Measurements from ENCODE around the gene CASS4. TPM values are rescaled to one million over a fixed set of nuclear protein-coding genes. Genes with fewer than 3 reads are reported as not detected.

Gene CASS4
- total RNA-seq, 6 experiments from 2014 or later, result 0.66 to 2.1 (median 0.83) TPM

DNA sequence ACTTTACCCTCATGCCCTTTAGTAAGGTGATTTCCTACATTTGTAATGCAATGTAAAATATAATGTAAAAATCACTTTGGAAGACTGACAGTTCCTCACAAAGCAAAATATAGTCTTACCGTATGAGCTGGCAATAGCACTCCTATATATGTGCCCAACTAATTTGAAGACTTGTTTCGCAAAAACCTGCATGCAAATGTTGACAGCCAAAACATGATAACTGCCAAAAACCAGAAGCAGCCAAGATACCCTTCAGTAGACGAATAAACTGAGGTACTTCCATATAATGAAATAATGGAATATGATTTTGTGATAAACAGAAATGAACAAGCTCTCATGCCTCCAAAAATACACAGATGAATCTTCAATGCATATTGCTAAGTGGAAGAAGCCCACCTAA lies 33.7 kb upstream of the CASS4 start:
- TF ChIP-seq, protein P1, sequence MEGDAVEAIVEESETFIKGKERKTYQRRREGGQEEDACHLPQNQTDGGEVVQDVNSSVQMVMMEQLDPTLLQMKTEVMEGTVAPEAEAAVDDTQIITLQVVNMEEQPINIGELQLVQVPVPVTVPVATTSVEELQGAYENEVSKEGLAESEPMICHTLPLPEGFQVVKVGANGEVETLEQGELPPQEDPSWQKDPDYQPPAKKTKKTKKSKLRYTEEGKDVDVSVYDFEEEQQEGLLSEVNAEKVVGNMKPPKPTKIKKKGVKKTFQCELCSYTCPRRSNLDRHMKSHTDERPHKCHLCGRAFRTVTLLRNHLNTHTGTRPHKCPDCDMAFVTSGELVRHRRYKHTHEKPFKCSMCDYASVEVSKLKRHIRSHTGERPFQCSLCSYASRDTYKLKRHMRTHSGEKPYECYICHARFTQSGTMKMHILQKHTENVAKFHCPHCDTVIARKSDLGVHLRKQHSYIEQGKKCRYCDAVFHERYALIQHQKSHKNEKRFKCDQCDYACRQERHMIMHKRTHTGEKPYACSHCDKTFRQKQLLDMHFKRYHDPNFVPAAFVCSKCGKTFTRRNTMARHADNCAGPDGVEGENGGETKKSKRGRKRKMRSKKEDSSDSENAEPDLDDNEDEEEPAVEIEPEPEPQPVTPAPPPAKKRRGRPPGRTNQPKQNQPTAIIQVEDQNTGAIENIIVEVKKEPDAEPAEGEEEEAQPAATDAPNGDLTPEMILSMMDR (IDR thresholded peaks at IDR 0.05), result no peak
- no peak for TF ChIP-seq POLR2A (IDR thresholded peaks at IDR 0.05)
- ATAC-seq, result no peak
- H3K27ac ChIP-seq, result no peak overlapping the region
- H3K4me3 ChIP-seq, result no peak overlapping the region
- WGBS (ENCODE audit: insufficient coverage, low coverage, low lambda C conversion rate, missing lambda C conversion rate), result 90% methylated on average over 3 of the region's 3 CpGs
- no peaks in the 10 kb centered on the region for H3K27me3 ChIP-seq
- DNase-seq, result no peak
- H3K4me1 ChIP-seq, result no peaks in the 10 kb centered on the region
- H3K36me3 ChIP-seq, result no peaks in the 10 kb centered on the region
- intact Hi-C loops (cut with DNase I), result no loop called here
- no peaks in the 10 kb centered on the region for H3K9me3 ChIP-seq

DNA sequence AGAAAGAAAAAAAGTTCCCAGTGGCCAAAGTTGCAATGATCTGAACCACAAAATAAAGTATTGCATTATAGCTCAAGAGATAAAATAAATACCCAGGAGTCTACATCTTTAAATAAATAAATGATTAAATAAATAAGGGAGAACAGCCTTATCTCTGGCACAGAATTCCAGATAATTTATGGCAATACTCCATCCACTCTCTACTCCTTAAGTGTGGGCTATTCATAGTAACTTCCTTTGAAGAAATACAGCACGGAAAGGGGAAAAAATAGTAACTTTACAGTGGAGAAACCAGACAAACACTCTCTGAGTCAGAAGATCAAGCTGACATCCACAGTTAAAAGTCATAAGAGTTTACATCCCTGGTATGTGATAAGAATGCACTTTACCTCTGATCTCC lies 31.7 kb upstream of the CASS4 start:
- H3K9me3 ChIP-seq, result no peaks in the 10 kb centered on the region
- DNase-seq (no peak), ATAC-seq (peak in 2 of 4 donors; percentile 15 to 60)
- 48% methylated on average over 1 of the region's 1 CpG for WGBS (ENCODE audit: insufficient coverage, low coverage, low lambda C conversion rate, missing lambda C conversion rate)
- no peak for TF ChIP-seq POLR2A (IDR thresholded peaks at IDR 0.05)
- TF ChIP-seq, protein P1 (IDR thresholded peaks at IDR 0.05), result no peak
- no peak overlapping the region for H3K27ac ChIP-seq
- H3K4me3 ChIP-seq, result no peak overlapping the region
- no peaks in the 10 kb centered on the region for H3K36me3 ChIP-seq
- intact Hi-C loops (cut with DNase I), result no loop called here
- no peaks in the 10 kb centered on the region for H3K4me1 ChIP-seq
- H3K27me3 ChIP-seq, result no peaks in the 10 kb centered on the region

DNA sequence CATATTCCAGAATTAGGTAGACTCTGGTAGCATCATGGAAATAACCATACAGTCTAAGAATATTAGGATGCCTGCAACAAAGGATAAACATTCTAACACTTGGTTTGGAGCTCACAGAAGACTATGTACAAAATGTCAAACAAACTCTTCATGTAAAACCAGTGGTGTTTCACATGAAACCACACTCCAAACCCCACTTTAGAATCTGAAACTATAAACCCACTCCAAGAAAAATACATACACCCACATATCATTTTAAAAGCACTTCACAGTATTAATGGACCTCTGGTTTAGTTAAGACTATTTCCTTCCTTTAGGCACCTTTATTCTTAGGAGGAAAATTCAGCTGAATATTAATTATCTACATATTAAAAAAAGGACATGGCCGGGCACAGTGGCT lies 30.6 kb upstream of the CASS4 start:
- no peaks in the 10 kb centered on the region for H3K36me3 ChIP-seq
- intact Hi-C loops (cut with DNase I), result no loop called here

DNA sequence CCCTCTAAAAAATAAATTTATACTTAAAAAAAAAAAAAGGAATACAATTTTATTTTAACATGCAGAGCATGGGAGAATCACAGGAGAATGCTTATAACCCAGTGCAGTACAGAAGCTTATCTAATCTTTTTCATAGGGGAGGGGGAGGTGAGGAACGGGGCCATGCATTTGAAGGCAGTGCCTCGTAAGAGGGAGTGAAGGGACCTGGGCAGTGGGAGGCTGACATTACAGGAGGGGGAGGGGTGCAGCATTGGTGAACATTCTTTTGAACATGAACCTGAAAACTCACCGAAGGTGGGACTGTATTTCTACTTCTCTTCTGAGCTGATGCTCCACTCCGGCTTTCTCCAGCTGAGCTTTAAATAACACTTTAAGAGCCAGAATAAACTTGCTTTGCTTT lies 29.4 kb upstream of the CASS4 start:
- Histone ChIP-seq H3K36me3 (no peaks in the 10 kb centered on the region), H3K4me3 (no peak overlapping the region), H3K4me1 (no peaks in the 10 kb centered on the region), H3K27ac (no peak overlapping the region), H3K27me3 (no peaks in the 10 kb centered on the region), H3K9me3 (no peaks in the 10 kb centered on the region)
- DNase-seq (no peak), ATAC-seq (no peak)
- intact Hi-C loops (cut with DNase I), result no loop called here
- TF ChIP-seq, protein P1 (IDR thresholded peaks at IDR 0.05), result no peak
- no peak for TF ChIP-seq POLR2A (IDR thresholded peaks at IDR 0.05)
- WGBS (ENCODE audit: insufficient coverage, low coverage, low lambda C conversion rate, missing lambda C conversion rate), result 77% methylated on average over 4 of the region's 4 CpGs

More for the DNA sequence above, 30.6 kb upstream of the CASS4 start:
- no peaks in the 10 kb centered on the region for H3K27me3 ChIP-seq
- WGBS (ENCODE audit: insufficient coverage, low coverage, low lambda C conversion rate, missing lambda C conversion rate), result 100% methylated on average over 1 of the region's 1 CpG
- no peak overlapping the region for H3K27ac ChIP-seq
- TF ChIP-seq, protein P1 (IDR thresholded peaks at IDR 0.05), result no peak
- TF ChIP-seq POLR2A (IDR thresholded peaks at IDR 0.05), result no peak
- no peak overlapping the region for H3K4me3 ChIP-seq
- no peaks in the 10 kb centered on the region for H3K9me3 ChIP-seq
- no peaks in the 10 kb centered on the region for H3K4me1 ChIP-seq
- no peak for ATAC-seq
- no peak for DNase-seq

DNA sequence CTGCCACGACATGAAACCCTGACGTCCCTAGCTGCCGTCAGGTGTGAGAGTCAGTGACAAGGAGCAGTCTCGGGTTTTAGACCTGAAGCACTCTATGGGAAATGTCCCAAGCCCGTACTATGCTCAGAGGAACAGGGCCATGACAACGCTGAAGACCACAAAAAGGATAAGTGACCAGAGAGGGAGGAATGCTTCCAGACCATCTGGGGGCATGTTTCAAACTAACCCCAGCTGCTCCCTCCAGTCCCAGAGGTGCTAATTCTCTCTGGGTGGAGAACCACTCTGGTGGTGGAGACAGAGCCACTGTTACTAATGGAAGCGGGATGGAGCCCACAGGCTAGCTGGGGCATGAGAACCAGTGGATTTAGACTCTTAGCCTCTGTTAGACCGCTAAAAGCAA lies 28.7 kb upstream of the CASS4 start:
- no peak overlapping the region for H3K27ac ChIP-seq
- H3K9me3 ChIP-seq, result no peaks in the 10 kb centered on the region
- H3K27me3 ChIP-seq, result no peaks in the 10 kb centered on the region
- no peaks in the 10 kb centered on the region for H3K36me3 ChIP-seq
- H3K4me1 ChIP-seq, result no peaks in the 10 kb centered on the region
- H3K4me3 ChIP-seq, result no peak overlapping the region
- ATAC-seq, result no peak
- intact Hi-C loops (cut with DNase I), result no loop called here
- TF ChIP-seq, protein P1 (IDR thresholded peaks at IDR 0.05), result no peak
- no peak for TF ChIP-seq POLR2A (IDR thresholded peaks at IDR 0.05)
- DNase-seq, result no peak
- 87% methylated on average over 8 of the region's 8 CpGs for WGBS (ENCODE audit: insufficient coverage, low coverage, low lambda C conversion rate, missing lambda C conversion rate)

Data from right lobe of liver (tissue), 6 donors.